HL-60/S4 treated with phorbol 12-myristate 13-acetate at 8.2 ng/mL for 4 days and 3 days (cell line): Measurements from ENCODE around the gene VGLL4.
"Not testable (repeated sequence)": the region's sequence is repeated elsewhere in the genome, so short reads cannot be mapped to it uniquely, and the experiment has no call there.

Experiments
- in situ Hi-C: fragments of 300-500 bp; cut with MboI; formaldehyde crosslinking; loops from 2 replicates; pipeline ENCODE4 v1.15.0; 2022; ENCODE audit warnings: low sequenced_read_pairs

VGLL4 gene

DNA sequence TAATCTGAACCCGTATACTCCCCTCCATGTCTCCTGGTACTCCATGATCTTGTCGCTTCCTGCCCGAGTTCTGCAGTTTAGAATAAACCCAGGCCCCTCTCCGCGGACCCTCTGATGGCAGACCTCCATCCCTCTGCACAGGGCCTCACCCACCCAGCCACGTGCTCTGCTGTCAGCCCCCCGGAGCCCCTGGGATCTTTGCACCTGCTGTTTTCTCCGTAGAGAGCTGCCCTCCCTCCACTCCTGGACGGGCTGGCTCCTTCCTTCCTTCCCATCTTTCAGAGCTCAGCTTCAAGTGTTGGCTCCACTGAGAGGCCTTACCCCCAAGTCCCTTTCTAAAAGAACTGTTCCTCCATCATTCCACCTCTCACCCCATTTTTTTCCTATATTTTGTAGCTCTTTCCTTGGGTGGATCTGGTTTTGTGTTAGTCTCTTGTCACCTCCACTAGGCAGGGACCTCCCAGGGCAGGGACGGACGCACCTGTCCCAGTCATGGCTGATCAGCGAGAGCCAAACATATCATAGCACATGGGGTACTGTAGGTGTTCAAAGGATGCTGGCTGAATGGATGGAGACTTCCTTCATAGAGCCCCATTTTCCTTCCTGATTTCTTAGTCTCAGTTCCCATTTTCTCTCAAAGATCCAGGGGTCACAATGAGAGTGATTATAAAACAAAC lies 106.6 kb downstream of the VGLL4 start:
- in situ Hi-C loops = no loop called here

- in situ Hi-C loops = no loop called here
Measured at GRCh38 chr3:11536132-11536935, 107.4 kb downstream of the VGLL4 start.

GRCh38 chr3:11535243-11535960 lies 108.3 kb downstream of the VGLL4 start:
- in situ Hi-C loops = no loop called here

GRCh38 chr3:11534793-11535101 lies 109.0 kb downstream of the VGLL4 start:
- in situ Hi-C loops = no loop called here

GRCh38 chr3:11534011-11534792 lies 109.5 kb downstream of the VGLL4 start:
- in situ Hi-C loops = no loop called here

DNA sequence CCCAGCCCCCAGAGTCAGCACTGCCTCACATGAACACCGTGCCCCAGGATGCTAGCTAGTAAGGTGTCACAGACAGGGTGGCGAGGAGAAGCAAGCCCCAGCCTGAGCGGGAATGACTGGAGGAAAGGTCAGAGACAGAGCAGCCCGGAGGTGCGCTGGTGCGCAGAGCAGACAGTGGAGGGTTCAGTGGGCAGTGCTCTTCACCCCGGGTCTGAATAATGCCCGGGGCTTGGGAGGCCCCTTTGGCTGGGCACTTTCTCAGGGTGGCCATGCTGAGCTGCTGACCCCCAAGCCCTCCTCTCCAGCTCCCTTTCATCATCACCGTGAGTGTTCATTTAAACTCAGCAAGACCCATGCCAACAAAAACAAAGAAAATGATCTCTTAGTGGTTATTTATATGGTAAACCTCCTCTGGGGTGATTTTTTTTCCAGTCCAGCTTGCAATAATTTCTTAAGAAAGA lies 110.8 kb downstream of the VGLL4 start:
- in situ Hi-C loops = no loop called here

GRCh38 chr3:11530153-11530721 lies 113.5 kb downstream of the VGLL4 start:
- in situ Hi-C loops = no loop called here

GRCh38 chr3:11529281-11529680 lies 114.4 kb downstream of the VGLL4 start:
- in situ Hi-C loops = no loop called here

- in situ Hi-C loops = not testable (repeated sequence)
Measured at GRCh38 chr3:11526121-11526520, 117.6 kb downstream of the VGLL4 start.

- in situ Hi-C loops = no loop called here
Measured at GRCh38 chr3:11523572-11524101, 120.1 kb downstream of the VGLL4 start.

GRCh38 chr3:11522953-11523571 lies 120.7 kb downstream of the VGLL4 start:
- in situ Hi-C loops = no loop called here

DNA sequence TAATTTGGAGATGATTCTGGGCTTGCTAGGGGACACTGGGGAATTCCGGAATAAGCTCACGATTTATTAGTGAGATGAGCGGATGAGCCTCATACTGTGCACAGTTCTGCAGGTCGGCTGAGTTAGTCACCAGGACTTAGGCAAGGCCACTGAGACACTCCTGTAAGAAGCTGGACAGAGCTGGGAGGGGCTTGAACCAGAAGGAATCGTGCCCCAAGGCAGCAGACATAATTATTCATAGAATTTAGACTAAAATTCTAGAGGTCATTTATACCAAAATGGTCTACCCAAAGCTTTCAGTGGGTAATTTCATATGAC lies 121.4 kb downstream of the VGLL4 start:
- in situ Hi-C loops = no loop called here

GRCh38 chr3:11521167-11521566 lies 122.5 kb downstream of the VGLL4 start:
- in situ Hi-C loops = no loop called here

- in situ Hi-C loops = no loop called here
Measured at GRCh38 chr3:11517601-11518000, 126.1 kb downstream of the VGLL4 start.

DNA sequence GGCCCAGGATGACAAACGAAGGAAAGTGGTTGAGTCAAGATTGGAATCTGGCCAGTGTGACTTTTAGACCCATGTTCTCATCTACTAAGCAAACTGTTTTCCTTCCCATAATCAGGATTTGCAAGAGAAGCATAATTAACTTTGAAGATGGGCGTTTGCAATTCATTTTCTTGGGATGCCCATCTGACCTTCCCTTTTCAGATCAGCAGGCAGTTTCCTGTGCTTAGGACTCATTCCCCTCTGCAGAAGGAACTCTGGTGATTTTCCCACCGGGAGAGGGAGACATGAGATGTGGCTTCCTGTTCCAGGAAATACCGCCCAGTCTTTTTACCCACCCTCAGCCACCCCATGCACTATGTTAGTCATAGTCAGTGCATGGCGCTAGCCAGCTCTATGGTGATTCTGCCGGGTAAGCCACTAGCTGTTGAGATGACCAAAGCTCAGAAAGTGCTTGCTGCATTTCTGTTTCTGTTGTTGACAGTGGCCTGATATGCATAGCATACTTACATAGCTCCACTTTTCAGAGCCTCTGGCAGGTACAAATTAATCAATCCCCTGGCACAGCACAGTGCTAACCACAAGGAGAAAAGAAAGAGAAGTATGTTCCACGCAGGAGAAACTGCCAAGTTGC lies 129.4 kb downstream of the VGLL4 start:
- in situ Hi-C loops = no loop called here

DNA sequence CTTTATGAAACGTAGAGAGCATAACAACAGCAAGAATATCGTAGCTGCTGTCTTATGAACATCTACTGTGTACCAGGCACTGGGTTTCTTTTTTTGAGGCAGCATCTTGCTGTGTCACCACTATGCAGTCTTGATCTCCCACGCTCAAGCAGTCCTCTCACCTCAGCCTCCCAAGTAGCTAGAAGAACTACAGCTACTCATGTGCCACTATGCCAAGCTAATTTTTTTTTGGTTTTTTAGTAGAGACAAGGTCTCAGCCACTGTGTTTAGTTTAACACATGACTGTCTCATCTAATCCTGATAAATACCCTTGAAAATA lies 129.9 kb downstream of the VGLL4 start:
- in situ Hi-C loops = no loop called here

GRCh38 chr3:11513125-11513816 lies 130.4 kb downstream of the VGLL4 start:
- in situ Hi-C loops = not testable (repeated sequence)

GRCh38 chr3:11511606-11512005 lies 132.1 kb downstream of the VGLL4 start:
- in situ Hi-C loops = not testable (repeated sequence)

- in situ Hi-C loops = no loop called here
Measured at GRCh38 chr3:11510356-11510755, 133.4 kb downstream of the VGLL4 start.
